ENCODE results near the gene IKZF3.

The IKZF3 gene

DNA sequence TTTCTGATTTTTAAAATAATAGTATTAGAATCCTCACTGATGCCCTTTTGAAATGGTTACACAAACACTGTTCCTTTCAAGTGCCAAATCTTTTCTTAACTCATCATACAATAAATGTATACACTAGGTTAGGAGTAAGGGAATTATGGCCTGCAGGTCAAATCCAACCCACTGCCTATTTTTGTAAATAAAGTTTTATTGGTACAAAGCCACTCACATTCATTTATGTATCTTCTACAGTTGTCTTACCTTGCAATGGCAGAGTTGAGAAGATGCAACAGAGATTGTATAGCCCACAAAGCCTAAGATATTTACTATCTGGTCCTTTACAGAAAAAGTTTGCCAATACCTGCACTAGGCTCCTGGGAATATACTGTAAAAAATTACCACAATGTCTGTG, 47.8 kb downstream of the IKZF3 start:
- H3K4me3 ChIP-seq (replicated peaks in 1 of 2; ENCODE audit: low read depth in 2 of 2, low read length in 2 of 2), result no peak overlapping the region
- no peak for DNase-seq (ENCODE audit: low read depth in 2 of 2)
- TF ChIP-seq, protein P1, sequence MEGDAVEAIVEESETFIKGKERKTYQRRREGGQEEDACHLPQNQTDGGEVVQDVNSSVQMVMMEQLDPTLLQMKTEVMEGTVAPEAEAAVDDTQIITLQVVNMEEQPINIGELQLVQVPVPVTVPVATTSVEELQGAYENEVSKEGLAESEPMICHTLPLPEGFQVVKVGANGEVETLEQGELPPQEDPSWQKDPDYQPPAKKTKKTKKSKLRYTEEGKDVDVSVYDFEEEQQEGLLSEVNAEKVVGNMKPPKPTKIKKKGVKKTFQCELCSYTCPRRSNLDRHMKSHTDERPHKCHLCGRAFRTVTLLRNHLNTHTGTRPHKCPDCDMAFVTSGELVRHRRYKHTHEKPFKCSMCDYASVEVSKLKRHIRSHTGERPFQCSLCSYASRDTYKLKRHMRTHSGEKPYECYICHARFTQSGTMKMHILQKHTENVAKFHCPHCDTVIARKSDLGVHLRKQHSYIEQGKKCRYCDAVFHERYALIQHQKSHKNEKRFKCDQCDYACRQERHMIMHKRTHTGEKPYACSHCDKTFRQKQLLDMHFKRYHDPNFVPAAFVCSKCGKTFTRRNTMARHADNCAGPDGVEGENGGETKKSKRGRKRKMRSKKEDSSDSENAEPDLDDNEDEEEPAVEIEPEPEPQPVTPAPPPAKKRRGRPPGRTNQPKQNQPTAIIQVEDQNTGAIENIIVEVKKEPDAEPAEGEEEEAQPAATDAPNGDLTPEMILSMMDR (IDR thresholded peaks at IDR 0.05; ENCODE audit: low read depth, low read length), result no peak

DNA sequence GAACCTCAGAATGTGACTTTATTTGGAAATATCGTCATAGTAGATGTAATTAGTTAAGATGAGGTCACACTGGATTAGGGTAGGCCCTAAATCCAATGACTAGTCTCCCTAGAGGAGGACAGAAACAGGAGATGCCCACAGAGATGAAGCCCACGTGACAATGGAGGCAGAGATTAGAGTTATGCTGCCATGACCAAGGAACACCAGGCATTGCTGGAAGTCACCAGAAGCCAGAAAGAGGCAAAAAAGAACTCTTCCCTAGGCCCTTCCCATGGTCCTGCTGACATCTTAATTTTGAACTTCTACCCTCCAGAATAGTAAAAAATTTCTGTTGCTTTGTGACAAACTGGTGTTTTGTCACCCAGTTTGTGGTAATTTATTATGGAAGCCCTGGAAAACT, 49.6 kb downstream of the IKZF3 start:
- TF ChIP-seq, protein P1 (IDR thresholded peaks at IDR 0.05; ENCODE audit: low read depth, low read length), result no peak
- DNase-seq (ENCODE audit: low read depth in 2 of 2), result no peak
- H3K4me3 ChIP-seq (replicated peaks in 1 of 2; ENCODE audit: low read depth in 2 of 2, low read length in 2 of 2), result no peak overlapping the region

DNA sequence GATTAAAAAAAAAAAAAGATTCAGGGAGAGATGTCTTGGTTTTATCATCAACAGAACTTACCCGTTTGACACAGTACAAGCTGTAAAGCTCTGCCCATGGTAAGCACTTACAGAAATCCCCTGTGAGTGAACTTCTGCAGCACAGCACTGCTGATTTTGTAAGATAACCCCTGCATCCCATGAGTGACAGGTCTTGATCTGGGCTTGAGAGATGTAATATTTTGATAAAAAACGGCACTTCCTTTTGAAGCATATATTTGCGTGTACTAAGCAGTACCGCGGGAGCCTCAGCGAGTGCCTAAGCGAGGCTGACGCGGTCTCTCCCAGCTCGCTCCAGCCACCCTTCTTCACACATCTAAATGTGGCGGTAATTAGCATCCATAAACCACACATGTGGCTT, 50.5 kb downstream of the IKZF3 start:
- no peak for DNase-seq (ENCODE audit: low read depth in 2 of 2)
- H3K4me3 ChIP-seq (replicated peaks in 1 of 2; ENCODE audit: low read depth in 2 of 2, low read length in 2 of 2), result no peak overlapping the region
- TF ChIP-seq, protein P1 (IDR thresholded peaks at IDR 0.05; ENCODE audit: low read depth, low read length), result no peak

DNA sequence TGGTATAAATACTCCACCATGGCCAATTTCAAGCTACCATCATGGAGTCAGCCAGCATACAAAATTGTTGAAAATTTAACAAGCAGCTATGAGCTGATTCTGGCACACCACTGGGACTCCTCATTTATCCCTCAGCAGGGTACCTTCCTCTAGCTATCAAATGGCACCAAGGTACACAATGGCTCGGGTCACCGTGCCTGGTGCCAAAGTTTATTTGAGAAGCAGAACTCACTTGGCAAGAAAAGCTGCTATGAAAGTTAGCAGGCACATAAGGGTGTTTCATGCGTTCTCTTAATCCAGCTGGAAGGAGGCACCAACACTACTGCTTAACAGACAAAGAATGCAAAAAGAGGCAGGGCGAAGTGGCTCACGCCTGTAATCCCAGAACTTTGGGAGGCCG, 51.6 kb downstream of the IKZF3 start:
- H3K4me3 ChIP-seq (replicated peaks in 1 of 2; ENCODE audit: low read depth in 2 of 2, low read length in 2 of 2), result no peak overlapping the region
- DNase-seq (ENCODE audit: low read depth in 2 of 2), result no peak
- TF ChIP-seq, protein P1 (IDR thresholded peaks at IDR 0.05; ENCODE audit: low read depth, low read length), result no peak

DNA sequence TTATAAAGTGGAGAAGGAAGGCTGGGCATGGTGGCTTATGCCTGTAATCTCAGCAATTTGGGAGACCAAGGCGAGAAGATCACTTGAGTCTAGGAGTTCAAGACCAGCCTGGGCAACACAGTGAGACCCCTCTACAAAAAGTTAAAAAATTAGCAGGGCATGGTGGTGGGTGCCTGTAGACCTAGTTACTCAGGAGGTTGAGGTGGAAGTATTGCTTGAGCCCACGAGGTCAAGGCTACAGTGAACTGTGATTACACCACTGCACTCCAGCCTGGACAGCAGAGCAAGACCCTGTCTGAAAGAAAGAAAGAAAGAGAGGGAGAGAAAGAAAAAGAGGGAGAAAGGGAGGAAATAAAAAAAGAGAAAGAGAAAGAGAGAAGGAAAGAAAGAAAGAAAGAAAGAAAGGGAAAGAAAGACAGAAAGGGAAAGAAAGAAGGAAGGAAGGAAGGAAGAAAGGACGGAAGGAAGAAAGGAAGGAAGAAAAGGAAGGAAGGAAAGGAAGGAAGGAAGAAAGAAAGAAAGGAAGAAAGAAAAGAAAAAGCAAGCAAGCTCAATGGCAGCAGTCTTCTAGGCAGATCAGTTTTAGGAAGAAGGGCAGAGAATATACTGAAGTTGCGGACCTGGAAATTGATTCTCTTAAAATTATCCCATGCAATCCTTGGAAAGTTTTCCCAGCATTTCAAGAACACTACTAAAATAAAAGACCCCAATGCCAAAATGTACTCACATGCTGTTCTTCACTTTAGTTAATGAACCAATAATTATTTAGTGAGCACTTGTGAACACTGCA, 53.0 kb downstream of the IKZF3 start:
- H3K4me3 ChIP-seq (replicated peaks in 1 of 2; ENCODE audit: low read depth in 2 of 2, low read length in 2 of 2), result no peak overlapping the region

DNA sequence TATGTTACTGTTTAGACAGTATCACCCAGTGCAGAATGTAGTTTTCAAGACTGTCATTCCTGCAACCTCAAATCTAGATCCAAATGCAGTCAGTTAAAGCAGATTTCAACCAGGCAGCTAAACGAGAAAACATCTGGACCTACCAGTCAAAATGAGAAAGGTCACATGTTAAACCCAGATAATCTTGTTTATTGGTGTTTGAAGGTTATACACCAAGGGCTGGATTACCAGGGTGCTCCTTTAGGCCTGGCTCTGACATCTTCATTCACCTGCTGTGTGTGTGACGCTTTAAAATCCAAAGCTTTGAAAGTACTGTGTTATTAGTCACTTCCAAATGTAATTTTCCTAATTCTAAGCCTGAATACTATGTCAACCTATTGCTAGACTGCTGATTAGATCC, 54.9 kb downstream of the IKZF3 start:
- no peak overlapping the region for H3K4me3 ChIP-seq (replicated peaks in 1 of 2; ENCODE audit: low read depth in 2 of 2, low read length in 2 of 2)
- TF ChIP-seq, protein P1 (IDR thresholded peaks at IDR 0.05; ENCODE audit: low read depth, low read length), result no peak
- DNase-seq (ENCODE audit: low read depth in 2 of 2), result no peak

More for the DNA sequence above, 53.0 kb downstream of the IKZF3 start:
- DNase-seq (ENCODE audit: low read depth in 2 of 2), result no peak
- TF ChIP-seq, protein P1 (IDR thresholded peaks at IDR 0.05; ENCODE audit: low read depth, low read length), result no peak

All from cardiac fibroblast (primary cell).